Adrenal gland (tissue), 5 donors: ENCODE data around the gene PON3.

Experiments used
- CTCF ChIP-seq, 6 experiments: fragments of 450-650 bp in 4 of 6; fragments of 200-600 bp in 2 of 6; sonication (generic) in 1 of 6; IDR thresholded peaks; 1 replicate in 5 of 6; 2 replicates in 1 of 6; pipeline versions ENCODE4 v1.5.1 to v1.8.0; 2016 to 2021; ENCODE audit warnings: antibody characterized with exemption in 6 of 6, mild to moderate bottlenecking in 2 of 6, moderate library complexity in 1 of 6
- POLR2A ChIP-seq, 2 donors: fragments of 450-650 bp; IDR thresholded peaks; one replicate each; pipeline ENCODE4 v1.6.1; 2017; ENCODE audit warnings: antibody characterized with exemption in 2 of 2, mild to moderate bottlenecking in 2 of 2, moderate library complexity in 1 of 2
- donor health status: DM: no; HTN: no; CAD: no.

GRCh38 chr7:95424716-95425115 lies 28.5 kb upstream of the PON3 start:
- TF ChIP-seq CTCF (IDR thresholded peaks at IDR 0.05) (no peak), POLR2A (IDR thresholded peaks at IDR 0.05) (no peak)
